K562 (cell line): ENCODE results near the gene DCAF5. TPM values are rescaled to one million over a fixed set of nuclear protein-coding genes. Genes with fewer than 3 reads are reported as not detected.

Experiments
- ATAC-seq: fragments of 200-7000 bp; cut with Tn5 transposase; 3 replicates; pipeline ENCODE4 v1.9.1; 2020; ENCODE audit warnings: moderate library complexity
- BruUV-seq: library from RNA; stranded (reverse); fragments of 400-500 nt; replicated peaks from 2 replicates; lab custom pipeline; 2021; lab: Mats Ljungman, UMichigan
- CTCF ChIA-PET: fragments of 300-600 bp; formaldehyde crosslinking; extraction: SDS; loops from one replicate; lab custom pipeline; 2021; ENCODE audit warnings: low intra/inter-chr PET ratio; lab: Yijun Ruan, JAX
- POLR2A ChIA-PET: fragments of 300-600, 350-650 bp; sonication (Branson Sonifier 250); formaldehyde crosslinking; extraction: SDS; loops from one replicate; lab custom pipeline; 2021; ENCODE audit warnings: antibody characterized with exemption, inconsistent platforms; lab: Yijun Ruan, JAX
- DNase-seq, 4 experiments: peaks; one replicate each; pipeline versions ENCODE4 v3.0.0 to v3.0.0-alpha.2; 2011 to 2018; ENCODE audit warnings: low spot score in 3 of 4, mixed read lengths in 3 of 4; ENCODE audit errors: extremely low read depth in 1 of 4
- FAIRE-seq: peaks from 2 replicates; lab custom pipeline; 2011; peaks lifted over from hg19 to GRCh38; lab: Jason Lieb, UNC
- H2AFZ ChIP-seq: 2 replicates; pipeline ENCODE4 v1.6.0; 2011; ENCODE audit warnings: low read depth, low read length, control low read depth, inconsistent platforms
- H3K27ac ChIP-seq: fragments of 200-600 bp; 3 replicates; pipeline ENCODE4 v1.8.0; 2011; ENCODE audit warnings: low read depth, mild to moderate bottlenecking, control low read depth, inconsistent platforms, low read length, moderate library complexity, mixed read lengths; ENCODE audit errors: extremely low read depth
- H3K27me3 ChIP-seq, 2 experiments: fragments of 300-600 bp in 1 of 2; 2 replicates in 1 of 2; 3 replicates in 1 of 2; pipeline versions ENCODE4 v1.6.0 to v1.8.0; 2011; ENCODE audit warnings: inconsistent platforms in 2 of 2, low read length in 2 of 2, mild to moderate bottlenecking in 1 of 2, mixed read lengths in 1 of 2, moderate library complexity in 1 of 2; ENCODE audit not compliant: control insufficient read depth in 2 of 2, insufficient read depth in 2 of 2
- H3K36me3 ChIP-seq: fragments of 300-600 bp; 3 replicates; pipeline ENCODE4 v1.8.0; 2011; ENCODE audit warnings: mild to moderate bottlenecking, low read length, inconsistent platforms; ENCODE audit not compliant: control insufficient read depth, insufficient read depth
- H3K4me1 ChIP-seq, 2 experiments: fragments of 200-600 bp in 1 of 2; replicated peaks in 1 of 2; 2 replicates in 1 of 2; 3 replicates in 1 of 2; pipeline versions ENCODE4 v1.5.1 to v1.8.0; 2011; ENCODE audit warnings: inconsistent platforms in 2 of 2, low read length in 2 of 2, mild to moderate bottlenecking in 1 of 2, mixed read lengths in 1 of 2, moderate library complexity in 1 of 2; ENCODE audit not compliant: control insufficient read depth in 2 of 2, insufficient read depth in 2 of 2
- H3K4me2 ChIP-seq: 2 replicates; pipeline ENCODE4 v1.6.1; 2011; ENCODE audit warnings: low read length, control low read depth, inconsistent platforms, mixed read lengths; ENCODE audit not compliant: insufficient read depth
- H3K4me3 ChIP-seq: fragments of 200-600 bp; sonication (generic), shearing (Covaris generic); 2 replicates; pipeline ENCODE4 v1.5.1; 2016; ENCODE audit warnings: control low read depth, inconsistent platforms
- H3K79me2 ChIP-seq: fragments of 200-600 bp; 3 replicates; pipeline ENCODE4 v1.8.0; 2011; ENCODE audit warnings: low read length, inconsistent platforms; ENCODE audit not compliant: control insufficient read depth, insufficient read depth
- H3K9ac ChIP-seq, 2 experiments: 2 replicates each; pipeline versions ENCODE4 v1.6.0 to v1.6.1; 2011; ENCODE audit warnings: low read depth in 2 of 2, low read length in 2 of 2, control low read depth in 1 of 2, inconsistent platforms in 1 of 2, mild to moderate bottlenecking in 1 of 2, mixed read lengths in 1 of 2; ENCODE audit not compliant: insufficient read depth in 1 of 2
- H3K9me1 ChIP-seq: one replicate; pipeline ENCODE4 v1.6.0; 2011; ENCODE audit warnings: inconsistent platforms, mild to moderate bottlenecking, low read length, moderate library complexity; ENCODE audit not compliant: control insufficient read depth, insufficient read depth
- H3K9me3 ChIP-seq: replicated peaks from 2 replicates; pipeline ENCODE4 v1.5.1; 2011; ENCODE audit warnings: low read depth, low read length, inconsistent platforms; ENCODE audit not compliant: control insufficient read depth, insufficient read depth
- H4K20me1 ChIP-seq: replicated peaks from 2 replicates; pipeline ENCODE4 v1.6.1; 2011; ENCODE audit warnings: low read length, inconsistent platforms, mixed read lengths; ENCODE audit not compliant: control insufficient read depth, insufficient read depth
- BRF1 ChIP-seq: IDR thresholded peaks from 3 replicates; pipeline ENCODE4 v1.6.1; 2011; ENCODE audit warnings: borderline replicate concordance, mild to moderate bottlenecking; ENCODE audit not compliant: insufficient read length; ENCODE audit errors: extremely low read depth
- CBFA2T2 ChIP-seq: fragments of 450-650 bp; conservative IDR thresholded peaks from 2 replicates; pipeline ENCODE4 v1.6.1; 2017; ENCODE audit warnings: mild to moderate bottlenecking
- NCOA2 ChIP-seq, 2 experiments: fragments of 450-650 bp; IDR thresholded peaks; 2 replicates each; pipeline ENCODE4 v1.6.1; 2018; ENCODE audit warnings: mild to moderate bottlenecking in 2 of 2, moderate library complexity in 1 of 2; ENCODE audit not compliant: partially characterized antibody in 2 of 2
- NRF1 ChIP-seq, 2 experiments: fragments of 450-650 bp; IDR thresholded peaks in 1 of 2; conservative IDR thresholded peaks in 1 of 2; 2 replicates each; pipeline ENCODE4 v1.6.1; 2014; ENCODE audit warnings: mild to moderate bottlenecking in 2 of 2
- PBX2 ChIP-seq, 2 experiments: IDR thresholded peaks in 1 of 2; conservative IDR thresholded peaks in 1 of 2; 2 replicates each; pipeline ENCODE4 v1.6.1; 2016; ENCODE audit warnings: low read depth in 2 of 2, mild to moderate bottlenecking in 1 of 2, missing compliant biosample characterization in 1 of 2, missing genetic modification characterization in 1 of 2, moderate library complexity in 1 of 2
- PKNOX1 ChIP-seq: fragments of 450-650 bp; IDR thresholded peaks from 2 replicates; pipeline ENCODE4 v1.6.1; 2016
- POLR2G ChIP-seq: fragments of 200-400 bp; formaldehyde crosslinking; IDR thresholded peaks from 2 replicates; pipeline ENCODE4 v1.6.1; 2017; ENCODE audit warnings: low read depth, mild to moderate bottlenecking, antibody characterized with exemption, low read length, moderate library complexity
- RBBP5 ChIP-seq: fragments of 200-600 bp; sonication (generic); IDR thresholded peaks from 2 replicates; pipeline ENCODE4 v1.6.1; 2012; ENCODE audit warnings: borderline replicate concordance, mild to moderate bottlenecking, low read length, control low read depth, inconsistent platforms; ENCODE audit not compliant: insufficient read depth, poor library complexity, severe bottlenecking
- TAF15 ChIP-seq: fragments of 200-400 bp; formaldehyde crosslinking; IDR thresholded peaks from 2 replicates; pipeline ENCODE4 v1.6.1; 2017; ENCODE audit warnings: mild to moderate bottlenecking, low read depth, low read length, moderate library complexity
- ZFP36 ChIP-seq: fragments of 150-350 bp; IDR thresholded peaks from 2 replicates; pipeline ENCODE4 v1.6.1; 2018; ENCODE audit warnings: low read length, low read depth; ENCODE audit not compliant: partially characterized antibody
- ZNF263 ChIP-seq: sonication (generic); formaldehyde crosslinking; IDR thresholded peaks from 2 replicates; pipeline ENCODE4 v1.8.0; 2022; ENCODE audit warnings: mild to moderate bottlenecking, missing genetic modification reagents, borderline replicate concordance
- WGBS: fragments of 100-300 bp; shearing (Covaris generic); methylation state at CpG from one replicate; pipeline ENCODE4 v1.1.6; 2016; ENCODE audit warnings: low coverage, mixed read lengths; ENCODE audit not compliant: insufficient coverage; ENCODE audit errors: missing lambda C conversion rate; 5-methylcytosine and 5-hydroxymethylcytosine counted together
- in situ Hi-C: fragments of 300-500 bp; cut with MboI; formaldehyde crosslinking; loops from 4 replicates; pipeline ENCODE4 v1.15.0; 2018; ENCODE audit warnings: inconsistent platforms, mixed read lengths
- intact Hi-C: fragments of 100-400 bp; cut with micrococcal nuclease; formaldehyde crosslinking; loops from 2 replicates; pipeline ENCODE4 v1.14.2; 2022
- polyA plus RNA-seq, 8 experiments: library from polyadenylated mRNA; depleted of rRNA in 4 of 8; stranded (reverse) in 5 of 8; unstranded in 3 of 8; fragments of >200 nt; fragmentation: Nextera tagmentation in 2 of 8; fragmentation: Illumina TruSeq in 1 of 8; extraction: Ambion mirVana in 2 of 8; extraction: Trizol in 1 of 8; gene quantifications; 2 replicates each; pipeline versions ENCODE4 v1.2.1 to v1.2.3, GENCODE V29; 2011 to 2014; ENCODE audit warnings: inconsistent platforms in 1 of 8, missing spikeins in 1 of 8
- total RNA-seq, 7 experiments: library from RNA; depleted of rRNA in 6 of 7; stranded (reverse); fragments of >200 nt in 6 of 7; fragmentation: Illumina TruSeq in 2 of 7; extraction: Trizol in 2 of 7; gene quantifications; 2 replicates each; pipeline versions ENCODE4 v1.2.1 to v1.2.3, GENCODE V29; 2011 to 2021; ENCODE audit warnings: low replicate concordance in 1 of 7

Gene DCAF5
- total and polyA plus RNA-seq, 9 of the 15 experiments (the other 6 are each of a cell fraction or from before 2014, with no cell fraction given): 5.6 to 24.1 (median 12.7) TPM

- 100% methylated on average over 1 of the region's 1 CpG for WGBS
- intact Hi-C loops (no loop called here), in situ Hi-C loops (no loop called here)
- ATAC-seq (no peak), DNase-seq (no peak)
- H2AFZ ChIP-seq: no peak overlapping the region
- no peak overlapping the region for H3K9ac ChIP-seq
- no peak overlapping the region for H3K4me2 ChIP-seq
- no peaks in the 10 kb centered on the region for H4K20me1 ChIP-seq
- no peak overlapping the region for H3K4me3 ChIP-seq
- ChIA-PET CTCF (interaction anchor here (1.0 to 1.6 kb wide), 2 partner anchors 18 to 178 kb away, joined by 3 to 6 read pairs; no protein-coding TSS in a partner anchor), POLR2A (no interaction called here)
- no peaks in the 10 kb centered on the region for H3K9me3 ChIP-seq
- no peaks in the 10 kb centered on the region for H3K27me3 ChIP-seq
- no TSS peak for BruUV-seq
- H3K79me2 ChIP-seq: no peaks in the 10 kb centered on the region
- H3K4me1 ChIP-seq: peaks cover 0 to 1% of the 10 kb centered on the region in 2 experiments; a peak in 2 of 5 replicates
- H3K9me1 ChIP-seq: no peaks in the 10 kb centered on the region
- no peak for TF ChIP-seq CBFA2T2
- TF ChIP-seq ZFP36: no peak
- TF ChIP-seq, all 486 proteins: peak for 0
- H3K36me3 ChIP-seq: peaks cover 52% of the 10 kb centered on the region
- H3K27ac ChIP-seq: no peak overlapping the region
- no peak for FAIRE-seq
Measured at GRCh38 chr14:69089046-69089445, 63.9 kb downstream of the DCAF5 start.

GRCh38 chr14:69088586-69088985, 64.3 kb downstream of the DCAF5 start:
- ChIA-PET POLR2A (no interaction called here), CTCF (interaction anchor here (1.0 to 1.6 kb wide), 2 partner anchors 19 to 177 kb away, joined by 3 to 6 read pairs; no protein-coding TSS in a partner anchor)
- H3K4me2 ChIP-seq: no peak overlapping the region
- no peak overlapping the region for H2AFZ ChIP-seq
- no peaks in the 10 kb centered on the region for H3K27me3 ChIP-seq
- H3K27ac ChIP-seq: no peak overlapping the region
- H3K9ac ChIP-seq: no peak overlapping the region
- H3K9me3 ChIP-seq: no peaks in the 10 kb centered on the region
- no peak for DNase-seq
- no peak for FAIRE-seq
- ATAC-seq: no peak
- no peak overlapping the region for H3K4me3 ChIP-seq
- H3K79me2 ChIP-seq: no peaks in the 10 kb centered on the region
- H3K36me3 ChIP-seq: peaks cover 55% of the 10 kb centered on the region
- H3K9me1 ChIP-seq: no peaks in the 10 kb centered on the region
- in situ Hi-C loops (no loop called here), intact Hi-C loops (no loop called here)
- BruUV-seq: no TSS peak
- no peaks in the 10 kb centered on the region for H4K20me1 ChIP-seq
- no peaks in the 10 kb centered on the region for H3K4me1 ChIP-seq
- WGBS: 100% methylated on average over 1 of the region's 1 CpG
- TF ChIP-seq BRF1 (no peak), TAF15 (no peak), PKNOX1 (0 out of 2 replicates have a peak, but pooled peaks have one; percentile 14), ZNF263 (no peak), NRF1 (conservative IDR thresholded peaks at IDR 0.05 in 1 of 2, IDR thresholded peaks at IDR 0.05 in 1 of 2) (no peak), POLR2G (no peak), NCOA2 (IDR thresholded peaks at IDR 0.05; ENCODE audit: partially characterized antibody in 2 of 2) (no peak), PBX2 (CRISPR knock-in tag; IDR thresholded peaks at IDR 0.05; ENCODE audit: low read depth) (no peak), PBX2 (tag; conservative IDR thresholded peaks at IDR 0.05; ENCODE audit: low read depth) (0 out of 2 replicates have a peak, but pooled peaks have one; percentile 10), RBBP5 (no peak)
